ENCODE results near the gene PTGFRN. TPM values are rescaled to one million over a fixed set of nuclear protein-coding genes. Genes with fewer than 3 reads are reported as not detected.

PTGFRN gene
- total RNA-seq, 1 donor from 2014 or later: 19.1 TPM

DNA sequence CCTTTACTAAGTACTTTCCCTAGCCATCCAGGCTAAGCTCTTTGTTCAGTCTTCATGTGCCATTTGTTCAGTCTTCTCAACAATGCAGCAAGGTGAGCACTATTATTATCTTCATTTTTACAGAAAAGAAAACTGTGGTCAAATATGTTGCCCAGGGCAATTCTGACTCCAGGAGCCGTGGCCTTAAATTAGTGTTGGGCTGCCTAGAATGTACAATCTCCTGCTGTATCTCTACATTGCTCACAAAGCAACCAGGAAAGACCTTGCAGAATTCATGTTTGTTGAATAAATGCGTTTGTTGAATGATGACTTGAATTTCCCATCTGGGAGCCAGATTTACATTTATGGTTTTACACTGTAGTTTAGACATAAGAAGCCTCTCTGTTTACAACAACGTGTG is 106.0 kb downstream of the PTGFRN start:
- intact Hi-C loops (cut with micrococcal nuclease): no loop called here
- Mint-ChIP-seq H3K27me3 (ENCODE audit: low read depth) (no peaks in the 10 kb centered on the region), H3K27ac (no peak overlapping the region), H3K36me3 (ENCODE audit: low read depth) (no peaks in the 10 kb centered on the region), H3K9me3 (no peaks in the 10 kb centered on the region), H3K4me3 (ENCODE audit: low read depth) (no peak overlapping the region), H3K4me1 (ENCODE audit: low read depth) (peaks cover 26% of the 10 kb centered on the region)
- DNase-seq (ENCODE audit: low spot score): no peak

GRCh38 chr1:117017062-117017461 is 107.3 kb downstream of the PTGFRN start:
- intact Hi-C loops (cut with micrococcal nuclease): no loop called here
- H3K9me3 Mint-ChIP-seq: no peaks in the 10 kb centered on the region
- peaks cover 24% of the 10 kb centered on the region for H3K4me1 Mint-ChIP-seq (ENCODE audit: low read depth)
- no peaks in the 10 kb centered on the region for H3K36me3 Mint-ChIP-seq (ENCODE audit: low read depth)
- H3K4me3 Mint-ChIP-seq (ENCODE audit: low read depth): no peak overlapping the region
- no peaks in the 10 kb centered on the region for H3K27me3 Mint-ChIP-seq (ENCODE audit: low read depth)
- no peak for DNase-seq (ENCODE audit: low spot score)
- H3K27ac Mint-ChIP-seq: no peak overlapping the region

- peaks cover 24% of the 10 kb centered on the region for H3K4me1 Mint-ChIP-seq (ENCODE audit: low read depth)
- no peaks in the 10 kb centered on the region for H3K36me3 Mint-ChIP-seq (ENCODE audit: low read depth)
- DNase-seq (ENCODE audit: low spot score): no peak
- intact Hi-C loops (cut with micrococcal nuclease): no loop called here
- H3K27ac Mint-ChIP-seq: no peak overlapping the region
- no peaks in the 10 kb centered on the region for H3K9me3 Mint-ChIP-seq
- H3K4me3 Mint-ChIP-seq (ENCODE audit: low read depth): no peak overlapping the region
- H3K27me3 Mint-ChIP-seq (ENCODE audit: low read depth): no peaks in the 10 kb centered on the region
These were observed 107.9 kb downstream of the PTGFRN start for GRCh38 chr1:117017648-117018047.

GRCh38 chr1:117020526-117021156 is 110.9 kb downstream of the PTGFRN start:
- no peak overlapping the region for H3K27ac Mint-ChIP-seq
- no peak for DNase-seq (ENCODE audit: low spot score)
- H3K9me3 Mint-ChIP-seq: no peaks in the 10 kb centered on the region
- intact Hi-C loops (cut with micrococcal nuclease): no loop called here
- no peak overlapping the region for H3K4me3 Mint-ChIP-seq (ENCODE audit: low read depth)
- H3K27me3 Mint-ChIP-seq (ENCODE audit: low read depth): no peaks in the 10 kb centered on the region
- no peaks in the 10 kb centered on the region for H3K36me3 Mint-ChIP-seq (ENCODE audit: low read depth)
- H3K4me1 Mint-ChIP-seq (ENCODE audit: low read depth): peaks cover 7% of the 10 kb centered on the region

- Mint-ChIP-seq H3K4me3 (ENCODE audit: low read depth) (no peak overlapping the region), H3K4me1 (ENCODE audit: low read depth) (peaks cover under 1% of the 10 kb centered on the region), H3K27me3 (ENCODE audit: low read depth) (no peaks in the 10 kb centered on the region), H3K27ac (no peak overlapping the region), H3K36me3 (ENCODE audit: low read depth) (no peaks in the 10 kb centered on the region), H3K9me3 (no peaks in the 10 kb centered on the region)
- intact Hi-C loops (cut with micrococcal nuclease): no loop called here
- no peak for DNase-seq (ENCODE audit: low spot score)
These were observed 112.4 kb downstream of the PTGFRN start for GRCh38 chr1:117022114-117022513.

GRCh38 chr1:117025568-117025967 is 115.9 kb downstream of the PTGFRN start:
- no peaks in the 10 kb centered on the region for H3K9me3 Mint-ChIP-seq
- intact Hi-C loops (cut with micrococcal nuclease): no loop called here
- H3K27me3 Mint-ChIP-seq (ENCODE audit: low read depth): no peaks in the 10 kb centered on the region
- H3K36me3 Mint-ChIP-seq (ENCODE audit: low read depth): no peaks in the 10 kb centered on the region
- H3K4me3 Mint-ChIP-seq (ENCODE audit: low read depth): no peak overlapping the region
- no peak overlapping the region for H3K27ac Mint-ChIP-seq
- DNase-seq (ENCODE audit: low spot score): no peak
- H3K4me1 Mint-ChIP-seq (ENCODE audit: low read depth): peaks cover 5% of the 10 kb centered on the region

GRCh38 chr1:117026361-117026760 is 116.6 kb downstream of the PTGFRN start:
- DNase-seq (ENCODE audit: low spot score): no peak
- no peak overlapping the region for H3K27ac Mint-ChIP-seq
- no peak overlapping the region for H3K4me3 Mint-ChIP-seq (ENCODE audit: low read depth)
- intact Hi-C loops (cut with micrococcal nuclease): no loop called here
- no peaks in the 10 kb centered on the region for H3K9me3 Mint-ChIP-seq
- H3K27me3 Mint-ChIP-seq (ENCODE audit: low read depth): no peaks in the 10 kb centered on the region
- peaks cover 5% of the 10 kb centered on the region for H3K4me1 Mint-ChIP-seq (ENCODE audit: low read depth)
- H3K36me3 Mint-ChIP-seq (ENCODE audit: low read depth): no peaks in the 10 kb centered on the region

- no peak overlapping the region for H3K27ac Mint-ChIP-seq
- H3K4me3 Mint-ChIP-seq (ENCODE audit: low read depth): no peak overlapping the region
- peaks cover 5% of the 10 kb centered on the region for H3K4me1 Mint-ChIP-seq (ENCODE audit: low read depth)
- H3K36me3 Mint-ChIP-seq (ENCODE audit: low read depth): peaks cover 3% of the 10 kb centered on the region
- intact Hi-C loops (cut with micrococcal nuclease): no loop called here
- H3K27me3 Mint-ChIP-seq (ENCODE audit: low read depth): no peaks in the 10 kb centered on the region
- no peak for DNase-seq (ENCODE audit: low spot score)
- H3K9me3 Mint-ChIP-seq: no peaks in the 10 kb centered on the region
These were observed 120.0 kb downstream of the PTGFRN start for GRCh38 chr1:117029685-117030084.

DNA sequence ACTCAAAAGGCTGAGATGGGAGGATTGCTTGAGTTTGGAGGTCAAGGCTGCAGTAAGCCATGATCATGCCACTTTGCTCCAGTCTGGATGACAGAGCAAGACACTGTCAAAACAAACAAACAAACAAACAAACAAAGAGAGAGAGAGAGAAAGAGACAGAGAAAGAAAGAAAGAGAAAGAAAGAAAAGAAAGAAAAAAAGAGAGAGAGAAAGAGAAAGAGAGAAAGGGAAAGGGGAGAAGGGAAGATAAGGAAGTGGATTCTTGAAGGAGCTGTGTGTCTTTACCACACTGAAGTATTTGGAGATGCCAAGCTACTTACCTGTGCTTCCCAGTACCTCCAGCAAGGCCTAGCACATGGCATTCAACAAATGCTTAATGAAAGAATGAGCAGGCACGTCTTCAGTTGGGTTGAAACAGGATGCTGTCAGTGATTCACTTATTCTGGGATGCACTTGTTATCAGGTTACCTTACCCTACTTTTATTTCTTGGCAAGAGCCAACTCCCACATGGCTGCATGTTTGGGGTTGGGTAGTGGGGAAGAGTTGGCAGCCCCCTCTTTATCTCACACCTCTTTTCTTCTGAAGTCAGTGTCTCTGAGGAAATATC is 120.7 kb downstream of the PTGFRN start:
- no peak for DNase-seq (ENCODE audit: low spot score)
- intact Hi-C loops (cut with micrococcal nuclease): no loop called here
- H3K4me1 Mint-ChIP-seq (ENCODE audit: low read depth): peaks cover 5% of the 10 kb centered on the region
- H3K4me3 Mint-ChIP-seq (ENCODE audit: low read depth): no peak overlapping the region
- no peaks in the 10 kb centered on the region for H3K27me3 Mint-ChIP-seq (ENCODE audit: low read depth)
- H3K27ac Mint-ChIP-seq: no peak overlapping the region
- peaks cover 3% of the 10 kb centered on the region for H3K36me3 Mint-ChIP-seq (ENCODE audit: low read depth)
- no peaks in the 10 kb centered on the region for H3K9me3 Mint-ChIP-seq

GRCh38 chr1:117032266-117032665 is 122.5 kb downstream of the PTGFRN start:
- Mint-ChIP-seq H3K4me3 (ENCODE audit: low read depth) (no peak overlapping the region), H3K9me3 (no peaks in the 10 kb centered on the region), H3K27ac (no peak overlapping the region), H3K27me3 (ENCODE audit: low read depth) (no peaks in the 10 kb centered on the region), H3K36me3 (ENCODE audit: low read depth) (peaks cover 3% of the 10 kb centered on the region), H3K4me1 (ENCODE audit: low read depth) (peaks cover 5% of the 10 kb centered on the region)
- DNase-seq (ENCODE audit: low spot score): no peak
- intact Hi-C loops (cut with micrococcal nuclease): no loop called here

GRCh38 chr1:117032681-117033539 is 123.2 kb downstream of the PTGFRN start:
- Mint-ChIP-seq H3K9me3 (no peaks in the 10 kb centered on the region), H3K4me1 (ENCODE audit: low read depth) (peaks cover 5% of the 10 kb centered on the region), H3K4me3 (ENCODE audit: low read depth) (no peak overlapping the region), H3K27ac (no peak overlapping the region), H3K27me3 (ENCODE audit: low read depth) (no peaks in the 10 kb centered on the region), H3K36me3 (ENCODE audit: low read depth) (peaks cover 3% of the 10 kb centered on the region)
- intact Hi-C loops (cut with micrococcal nuclease): no loop called here
- no peak for DNase-seq (ENCODE audit: low spot score)

GRCh38 chr1:117033772-117034171 is 124.1 kb downstream of the PTGFRN start:
- H3K4me3 Mint-ChIP-seq (ENCODE audit: low read depth): no peak overlapping the region
- H3K4me1 Mint-ChIP-seq (ENCODE audit: low read depth): peaks cover 6% of the 10 kb centered on the region
- intact Hi-C loops (cut with micrococcal nuclease): no loop called here
- H3K36me3 Mint-ChIP-seq (ENCODE audit: low read depth): peaks cover 3% of the 10 kb centered on the region
- no peak overlapping the region for H3K27ac Mint-ChIP-seq
- no peaks in the 10 kb centered on the region for H3K9me3 Mint-ChIP-seq
- no peaks in the 10 kb centered on the region for H3K27me3 Mint-ChIP-seq (ENCODE audit: low read depth)
- no peak for DNase-seq (ENCODE audit: low spot score)

GRCh38 chr1:117034791-117035290 is 125.1 kb downstream of the PTGFRN start:
- Mint-ChIP-seq H3K9me3 (no peaks in the 10 kb centered on the region), H3K4me1 (ENCODE audit: low read depth) (peaks cover 4% of the 10 kb centered on the region), H3K4me3 (ENCODE audit: low read depth) (no peak overlapping the region), H3K27ac (no peak overlapping the region), H3K27me3 (ENCODE audit: low read depth) (no peaks in the 10 kb centered on the region), H3K36me3 (ENCODE audit: low read depth) (peaks cover 3% of the 10 kb centered on the region)
- intact Hi-C loops (cut with micrococcal nuclease): no loop called here
- DNase-seq (ENCODE audit: low spot score): no peak
